Left renal cortex interstitium (tissue), 4 donors: ENCODE results near the gene KAZN. TPM values are rescaled to one million over a fixed set of nuclear protein-coding genes. Genes with fewer than 3 reads are reported as not detected.

Experiments used
- DNase-seq, 4 donors: peaks; one replicate each; pipeline ENCODE4 v3.0.0-alpha.2; 2013; ENCODE audit warnings: low read depth in 4 of 4, low spot score in 2 of 4, missing footprints in 1 of 4
- polyA plus RNA-seq, 4 donors: library from polyadenylated mRNA; unstranded; fragments of 120-200 nt; gene quantifications; one replicate each; pipeline ENCODE4 v1.2.1, GENCODE V29; 2013; ENCODE audit not compliant: insufficient read length in 4 of 4

The KAZN gene
- polyA plus RNA-seq, 4 donors: 33.0 to 47.4 (median 37.7) TPM

DNA sequence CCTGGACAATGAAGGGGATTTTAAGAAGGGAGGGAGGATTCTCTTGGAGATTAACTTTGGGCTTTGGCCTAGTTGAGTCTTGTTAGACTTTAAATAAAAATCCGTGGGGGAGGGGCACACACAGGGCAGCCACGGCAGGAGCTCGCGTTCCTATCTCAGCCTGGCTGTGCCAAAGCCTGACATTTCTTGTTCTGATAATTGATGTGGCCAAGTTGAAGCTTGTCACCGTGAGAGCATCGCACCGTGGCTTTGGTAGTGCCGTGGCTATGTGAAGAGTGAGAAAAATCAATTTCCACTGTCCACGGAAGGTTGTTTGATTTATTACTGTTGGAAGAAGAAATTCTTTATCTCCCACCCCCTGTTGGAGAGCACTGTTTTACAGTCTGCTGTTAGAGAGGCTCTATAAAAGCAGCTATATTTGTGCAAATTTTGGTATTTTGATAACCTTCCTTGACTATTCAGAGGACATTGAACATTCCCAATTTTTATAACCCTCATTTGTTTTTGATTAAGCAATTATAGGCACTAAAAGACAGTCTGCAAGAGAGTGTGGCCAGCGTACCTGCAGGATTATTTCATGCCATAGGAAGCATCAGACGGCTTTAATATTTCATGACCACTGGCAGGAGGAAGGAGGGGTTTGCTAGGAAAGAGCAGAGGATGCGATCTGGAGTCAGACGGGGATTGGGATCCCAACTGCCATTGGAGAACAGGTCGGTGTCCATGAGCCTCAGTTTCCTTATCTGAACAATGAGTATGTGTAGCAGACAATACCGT is 160.7 kb downstream of the KAZN start:
- DNase-seq: no peak

DNA sequence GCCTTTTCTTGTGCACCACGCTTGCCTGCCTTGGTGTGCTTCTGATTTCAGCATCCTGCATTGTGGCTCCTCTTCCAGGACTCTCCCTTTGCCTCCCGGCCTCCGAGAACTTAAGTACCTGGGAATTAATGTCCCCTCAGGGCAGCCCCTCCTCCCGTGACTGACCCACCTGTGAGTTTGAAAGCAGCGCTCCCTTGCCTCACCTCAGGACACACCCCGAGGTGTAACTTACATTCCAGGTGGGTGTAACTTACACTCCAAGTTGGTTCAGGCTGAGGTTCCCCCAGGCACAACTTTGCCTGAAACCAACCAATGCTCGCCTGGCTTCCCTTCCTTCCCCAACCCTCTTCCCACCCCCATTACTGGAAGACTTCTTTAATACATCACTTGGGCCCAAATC is 161.4 kb downstream of the KAZN start:
- no peak for DNase-seq

DNA sequence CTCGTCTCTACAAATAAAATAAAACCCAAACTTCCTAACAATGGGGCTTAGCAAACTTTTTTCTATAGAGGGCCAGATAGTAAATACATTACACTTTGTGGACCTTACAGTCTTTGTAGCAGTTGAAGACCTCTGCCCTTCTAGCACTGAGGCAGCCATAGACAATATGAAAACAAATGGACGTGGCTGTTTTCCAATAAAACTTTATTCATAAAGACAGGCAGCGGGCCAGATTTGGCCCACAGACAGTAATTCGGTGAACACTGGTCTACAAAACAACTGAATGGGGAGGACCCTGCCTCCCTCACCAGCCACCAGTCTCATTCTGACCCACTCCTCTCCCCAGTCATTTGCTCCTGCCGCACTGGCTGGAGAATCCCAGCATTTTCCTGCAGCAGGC is 162.3 kb downstream of the KAZN start:
- no peak for DNase-seq

DNA sequence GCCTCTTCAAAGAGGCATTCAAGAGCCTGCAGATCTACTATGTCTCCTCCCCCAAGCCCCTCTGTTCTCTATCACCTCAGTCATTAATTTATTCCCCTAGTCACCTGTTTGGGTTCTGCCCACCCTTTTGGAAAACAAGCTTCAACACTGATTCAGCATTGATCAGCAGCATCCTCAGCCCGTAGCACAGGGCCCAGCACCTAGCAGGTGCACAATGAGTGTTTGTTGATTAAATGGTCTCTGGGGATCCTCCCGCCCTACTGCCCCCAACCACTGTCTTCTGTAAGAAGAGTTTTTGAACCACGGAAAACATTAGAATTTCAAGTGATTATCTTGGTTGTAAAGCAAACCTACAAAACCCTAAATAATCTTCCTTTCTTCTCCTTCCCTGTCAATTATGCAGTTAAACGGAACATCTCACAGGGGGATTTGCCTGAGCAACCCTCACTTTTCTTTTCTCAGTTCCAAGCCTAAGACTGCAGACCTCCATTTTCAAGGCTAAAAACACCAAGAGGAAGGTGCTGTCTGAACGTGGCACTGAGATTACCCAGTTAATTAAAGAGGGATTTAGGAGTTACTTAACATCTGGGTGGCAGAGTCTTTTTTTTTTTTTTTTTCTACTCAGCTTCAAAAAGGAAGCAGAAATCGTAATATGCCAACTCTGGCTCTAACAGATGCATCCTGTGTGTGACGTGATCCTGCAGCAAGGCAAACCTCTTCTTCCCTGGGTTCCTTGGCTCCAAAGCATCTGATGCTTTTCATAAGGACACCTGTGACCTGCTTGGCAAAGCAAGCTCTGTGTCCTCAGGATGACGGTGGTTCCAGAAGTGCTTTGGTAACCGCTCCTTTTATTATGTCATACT is 163.0 kb downstream of the KAZN start:
- no peak for DNase-seq

DNA sequence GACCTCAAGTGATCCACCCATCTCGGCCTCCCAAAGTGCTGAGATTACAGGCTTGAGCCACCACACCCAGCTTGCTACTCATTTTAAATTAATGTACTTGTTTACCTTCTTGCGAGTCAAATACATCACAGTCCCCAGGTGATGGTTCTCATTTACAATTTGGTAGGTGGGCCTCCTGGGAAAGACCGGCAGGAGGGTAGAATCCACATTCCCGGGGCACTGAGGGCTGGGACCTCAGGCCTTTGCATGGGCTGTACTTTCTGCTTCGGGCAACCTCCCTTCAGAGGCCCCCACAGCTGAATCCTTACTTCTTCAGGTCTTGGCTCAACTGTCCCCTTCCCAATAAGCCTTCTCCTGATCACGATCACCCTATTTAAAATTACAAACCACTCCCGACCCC is 165.5 kb downstream of the KAZN start:
- no peak for DNase-seq

DNA sequence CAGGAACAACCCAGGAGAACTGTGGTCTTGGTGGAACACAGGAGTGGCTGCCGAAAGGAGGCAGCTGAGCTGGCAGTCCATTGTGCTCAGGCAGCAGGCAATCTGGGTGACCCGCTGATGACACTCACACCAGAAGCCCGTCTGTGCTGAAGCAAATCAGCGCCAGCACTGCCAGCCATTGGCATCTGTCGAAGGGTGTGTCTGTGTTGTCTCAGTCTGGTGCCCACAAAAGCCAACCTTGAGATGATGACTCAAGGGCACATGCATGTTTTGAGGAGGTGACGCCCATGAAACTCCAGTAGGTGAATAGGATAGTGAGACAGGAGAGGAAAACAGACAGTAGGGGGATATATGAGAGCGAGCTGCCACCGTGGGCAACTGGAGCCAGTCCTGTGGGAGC is 167.3 kb downstream of the KAZN start:
- DNase-seq: no peak

DNA sequence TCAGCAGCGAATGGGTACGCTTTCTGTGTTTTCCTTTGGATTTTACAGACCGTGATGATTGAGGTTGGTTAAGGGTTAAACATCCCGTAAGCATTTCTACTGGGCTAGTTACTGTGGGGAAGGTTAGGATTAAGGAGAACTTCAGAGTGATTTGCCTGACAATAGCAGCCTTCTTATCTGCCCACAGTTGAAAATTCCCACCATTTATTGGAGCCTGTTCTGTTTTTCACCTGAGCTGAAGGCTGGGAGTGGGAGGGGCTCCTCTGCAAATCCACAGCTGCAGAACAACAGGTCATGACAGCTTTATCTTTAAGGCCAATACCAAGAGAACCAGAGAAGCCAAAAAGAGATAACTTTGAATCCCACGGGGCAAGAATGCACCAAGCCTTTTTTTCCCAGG is 168.6 kb downstream of the KAZN start:
- DNase-seq: no peak

DNA sequence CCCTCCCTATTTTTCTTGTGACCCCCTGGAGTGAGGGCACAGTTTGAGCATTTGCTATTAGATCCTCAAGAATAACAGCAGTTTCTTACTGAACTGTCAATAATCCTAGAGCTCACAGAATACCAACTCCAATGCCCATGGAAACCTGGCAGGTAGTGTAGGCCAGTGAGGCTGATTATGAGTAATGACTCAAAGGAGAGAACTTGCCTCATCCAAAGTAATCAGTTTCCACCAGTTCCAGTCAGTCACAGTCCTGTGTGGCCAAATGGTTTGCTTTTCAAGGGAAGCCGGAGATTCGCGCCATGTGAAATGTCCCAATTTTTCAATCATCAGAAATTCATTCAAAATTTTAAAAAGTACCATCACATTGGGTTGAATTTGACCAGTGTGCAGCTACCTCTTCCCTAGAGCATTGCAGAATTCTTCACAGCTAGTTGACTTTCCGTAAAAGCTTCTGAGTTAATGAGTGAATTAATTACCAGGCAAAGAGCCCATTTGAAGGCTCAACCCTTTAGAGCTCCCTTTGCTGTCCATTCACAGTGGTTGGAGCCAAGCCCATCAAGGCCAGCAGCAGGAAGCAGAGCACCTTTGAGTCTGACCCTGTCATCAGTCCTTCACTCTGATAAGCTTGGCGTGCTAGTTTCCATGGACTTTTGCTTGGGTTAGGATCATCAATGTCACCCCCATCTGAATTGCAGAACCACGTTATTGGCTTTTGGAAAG is 170.3 kb downstream of the KAZN start:
- DNase-seq: no peak

DNA sequence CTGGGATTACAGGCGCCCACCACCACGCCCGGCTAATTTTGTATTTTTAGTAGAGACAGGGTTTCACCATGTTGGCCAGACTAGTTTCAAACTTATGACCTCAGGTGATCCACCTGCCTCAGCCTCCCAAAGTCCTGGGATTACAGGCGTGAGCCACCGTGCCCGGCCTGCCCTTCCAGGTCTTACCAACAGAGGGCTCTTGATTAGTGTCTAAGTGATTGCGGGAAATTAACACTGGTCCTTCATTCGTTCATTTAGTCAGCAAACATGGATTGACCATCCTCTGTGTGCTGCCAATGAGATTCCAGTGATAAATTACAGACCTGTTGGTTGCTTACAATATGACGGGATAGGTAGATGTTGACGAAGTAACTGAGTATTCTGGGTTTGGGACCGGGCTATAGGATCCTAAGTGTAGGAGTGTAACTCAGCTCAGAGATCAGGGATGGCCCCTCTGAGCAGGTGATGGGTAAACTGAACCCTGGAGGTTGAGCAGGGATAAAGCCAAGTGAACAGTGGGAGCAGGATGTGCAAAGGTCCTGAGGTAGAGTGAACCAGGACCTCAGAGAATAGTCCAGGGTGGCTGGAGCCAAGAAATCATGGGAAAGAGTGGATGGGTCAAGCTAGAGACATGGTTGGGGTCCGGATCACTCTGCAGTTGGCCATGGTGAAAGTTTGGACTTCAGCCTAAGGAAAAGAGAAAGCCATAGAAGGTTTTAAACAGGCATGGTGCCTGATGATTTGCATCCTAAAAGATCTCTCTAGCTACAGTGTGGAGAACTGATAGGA is 171.2 kb downstream of the KAZN start:
- DNase-seq: no peak

DNA sequence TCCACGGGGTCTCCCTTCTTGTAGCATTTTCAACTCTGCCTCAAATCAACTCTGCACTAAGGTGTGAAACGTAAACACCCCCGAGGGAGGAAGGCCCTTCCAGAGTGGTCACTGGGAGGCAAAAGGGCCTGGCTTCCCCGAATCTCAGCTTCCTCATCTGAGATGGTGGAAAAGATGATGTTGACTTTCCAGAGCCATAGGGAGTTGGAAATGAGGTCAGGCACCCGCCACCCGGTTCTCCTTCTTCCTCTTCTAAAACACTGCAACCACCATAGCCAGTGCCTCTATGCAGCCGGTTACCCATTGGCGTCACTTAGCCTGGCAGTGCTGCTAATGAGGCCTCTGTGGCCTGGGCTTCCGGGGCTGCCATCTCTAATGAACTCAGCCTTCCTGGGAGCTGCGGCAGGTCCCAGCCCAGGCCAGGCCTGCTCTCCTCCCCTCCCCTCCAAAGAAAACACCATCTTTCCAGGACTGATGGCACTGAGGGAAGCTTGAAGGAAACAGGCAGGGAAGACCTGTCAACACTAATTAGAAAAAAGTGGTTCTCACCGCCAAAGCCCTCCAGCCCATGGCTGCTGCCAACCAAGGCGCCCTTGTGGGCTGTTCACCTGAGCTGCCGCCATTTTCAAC is 175.0 kb downstream of the KAZN start:
- no peak for DNase-seq

DNA sequence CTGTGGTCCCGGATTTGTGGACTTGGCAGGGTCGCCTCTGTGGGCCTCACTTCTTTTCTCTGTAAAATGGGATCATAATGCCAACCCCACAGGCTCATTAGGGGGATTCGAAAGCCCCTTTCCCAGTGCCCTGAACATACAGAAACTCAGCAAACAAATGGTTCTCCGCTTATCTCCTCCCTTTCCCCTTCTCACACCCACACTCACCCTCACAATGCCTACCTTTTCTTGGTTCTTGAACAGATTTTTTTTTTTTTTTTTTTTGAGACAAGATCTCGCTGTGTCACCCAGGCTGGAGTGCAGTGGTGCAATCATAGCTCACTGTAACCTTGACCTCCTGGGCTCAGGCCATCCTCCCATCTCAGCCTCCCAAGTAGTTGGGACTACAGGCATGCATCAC is 175.7 kb downstream of the KAZN start:
- no peak for DNase-seq

DNA sequence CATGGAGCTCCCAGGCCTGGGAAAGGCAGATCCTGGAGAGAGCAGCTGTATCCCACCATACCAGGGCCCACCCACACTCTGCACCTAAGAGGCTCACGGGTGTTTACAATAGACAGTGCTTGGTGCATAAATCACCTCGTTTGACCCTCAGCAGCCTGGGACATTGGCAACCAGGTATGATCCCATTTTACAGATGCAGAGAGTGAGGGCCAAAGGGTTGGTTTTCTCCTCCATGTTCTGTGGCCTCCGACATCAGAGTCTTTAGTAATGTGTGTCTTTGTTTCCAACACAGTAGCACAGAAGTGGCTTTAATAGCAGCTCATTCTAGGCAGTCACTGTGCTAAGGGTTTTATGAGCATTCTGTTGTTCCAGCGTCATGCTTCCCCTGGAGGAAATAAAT is 176.5 kb downstream of the KAZN start:
- no peak for DNase-seq

DNA sequence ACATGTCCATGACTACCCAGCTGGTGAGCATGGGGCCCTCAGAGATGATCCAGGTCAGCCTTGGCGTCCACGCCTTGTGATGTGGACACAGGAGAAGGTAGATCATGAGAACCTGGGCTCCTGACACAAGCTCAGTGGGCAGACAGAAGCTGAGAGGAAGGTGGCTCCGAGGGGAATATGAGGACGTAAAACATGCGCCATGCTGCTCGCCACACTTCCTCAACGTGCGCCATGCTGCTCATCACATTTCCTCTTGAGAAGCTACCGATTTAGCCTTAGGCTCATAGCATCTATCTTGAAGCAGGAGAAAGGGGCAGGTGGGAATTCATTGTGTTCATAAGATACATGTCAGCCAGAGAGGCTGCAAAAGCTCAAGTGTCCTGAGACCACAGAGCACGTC is 176.9 kb downstream of the KAZN start:
- no peak for DNase-seq

DNA sequence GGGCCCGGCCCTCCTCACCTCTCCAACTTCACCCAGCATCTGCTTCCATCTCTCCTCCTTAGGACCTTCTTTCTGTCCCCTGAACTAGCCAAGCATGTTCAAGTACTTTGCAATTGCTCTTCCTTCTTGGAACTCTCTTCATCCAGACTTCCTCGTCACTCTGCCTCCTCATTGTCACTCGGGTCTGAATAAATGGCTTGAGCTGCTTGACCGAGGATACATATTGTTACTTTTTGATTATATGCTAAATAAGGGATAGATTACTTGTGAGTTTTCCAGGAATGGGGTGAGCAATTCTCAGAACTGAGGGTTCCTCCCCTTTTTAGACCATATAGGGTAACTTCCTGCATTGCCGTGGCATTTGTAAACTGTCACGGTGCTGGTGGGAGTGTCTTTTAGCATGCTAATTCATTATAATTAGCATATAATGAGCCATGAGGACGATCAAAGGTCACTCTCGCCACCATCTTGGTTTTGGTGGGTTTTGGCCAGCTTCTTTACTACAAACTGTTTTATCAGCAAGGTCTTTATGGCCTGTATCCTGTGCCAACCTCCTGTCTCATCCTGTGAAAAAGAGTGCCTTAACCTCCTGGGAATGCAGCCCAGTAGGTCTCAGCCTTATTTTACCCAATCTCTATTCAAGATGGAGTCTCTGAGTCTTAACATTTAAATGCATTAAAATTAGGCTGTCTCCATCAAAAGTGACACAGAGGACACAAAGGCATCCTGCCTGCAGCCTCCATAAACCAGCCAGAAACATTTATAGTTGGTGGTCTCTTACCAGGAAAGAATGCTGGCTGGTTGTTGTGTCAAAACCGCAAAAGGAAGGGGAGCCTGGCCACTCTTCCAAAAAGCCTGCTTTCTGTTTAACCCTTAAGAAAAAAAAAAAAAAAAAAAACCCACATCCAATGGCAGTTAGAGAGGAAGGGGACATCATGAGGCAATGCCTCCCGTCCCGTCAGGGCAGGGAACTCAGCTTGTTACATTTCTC is 179.3 kb downstream of the KAZN start:
- no peak for DNase-seq

DNA sequence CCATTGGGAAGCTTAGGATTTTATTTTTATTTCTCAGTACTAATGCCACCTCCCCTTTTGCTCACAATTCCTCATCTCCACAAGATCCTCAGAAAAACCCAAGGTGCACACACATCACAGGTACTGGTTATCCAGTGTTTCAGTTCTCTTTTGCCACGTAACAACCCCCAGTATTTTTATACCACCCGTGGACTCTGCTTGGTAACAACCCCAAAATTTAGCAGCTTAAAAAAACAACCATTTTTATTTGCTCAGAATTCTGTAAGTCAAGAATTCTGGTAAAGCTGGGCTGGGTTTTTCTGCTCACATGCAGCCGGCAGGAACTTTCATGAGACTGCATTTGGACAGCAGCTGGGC is 180.0 kb downstream of the KAZN start:
- DNase-seq: no peak

DNA sequence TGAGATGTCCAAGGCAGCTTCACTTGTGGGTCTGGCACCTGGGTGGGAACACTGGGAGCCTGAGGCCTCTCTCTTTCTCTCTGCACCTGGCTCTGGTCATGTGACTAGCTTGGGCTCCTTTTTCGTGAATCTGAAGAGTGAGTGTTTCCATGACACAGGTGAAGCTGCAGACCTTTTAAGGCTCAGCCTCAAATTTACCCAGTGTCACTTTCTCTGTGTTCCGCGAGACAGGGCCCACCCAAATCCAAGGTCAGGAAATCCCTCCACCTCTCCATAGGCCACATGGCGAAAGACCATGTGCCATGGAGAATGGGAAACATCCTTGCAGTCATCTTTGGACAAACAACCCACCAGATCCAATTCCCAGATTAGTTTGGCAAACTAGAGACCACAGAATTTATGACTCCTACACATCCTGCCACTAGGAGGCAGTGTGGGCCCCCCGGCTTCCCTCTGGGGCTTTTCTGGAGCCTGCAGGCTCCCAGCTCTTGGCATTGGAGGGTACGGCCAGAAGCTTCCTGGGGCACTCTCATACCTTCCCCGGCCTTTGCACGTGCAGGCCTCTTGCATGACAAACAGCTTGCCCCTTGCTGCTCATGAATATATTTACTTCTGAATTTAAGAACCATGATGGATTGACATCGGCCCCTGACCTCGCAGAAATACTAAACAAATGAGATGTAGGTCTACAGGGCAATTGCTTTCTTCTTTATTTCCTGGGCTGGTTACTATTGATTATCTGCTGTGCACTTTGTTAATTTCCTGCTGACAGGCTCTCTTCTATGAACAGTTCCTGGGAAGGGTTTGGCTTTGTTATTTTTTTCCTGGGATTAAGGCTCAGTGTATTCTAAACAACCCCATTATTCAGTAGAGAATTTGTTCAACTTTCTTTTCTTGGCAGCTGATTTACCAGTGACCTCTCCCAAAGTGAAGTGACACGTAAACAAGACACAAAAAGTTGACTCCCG is 180.7 kb downstream of the KAZN start:
- DNase-seq: no peak

DNA sequence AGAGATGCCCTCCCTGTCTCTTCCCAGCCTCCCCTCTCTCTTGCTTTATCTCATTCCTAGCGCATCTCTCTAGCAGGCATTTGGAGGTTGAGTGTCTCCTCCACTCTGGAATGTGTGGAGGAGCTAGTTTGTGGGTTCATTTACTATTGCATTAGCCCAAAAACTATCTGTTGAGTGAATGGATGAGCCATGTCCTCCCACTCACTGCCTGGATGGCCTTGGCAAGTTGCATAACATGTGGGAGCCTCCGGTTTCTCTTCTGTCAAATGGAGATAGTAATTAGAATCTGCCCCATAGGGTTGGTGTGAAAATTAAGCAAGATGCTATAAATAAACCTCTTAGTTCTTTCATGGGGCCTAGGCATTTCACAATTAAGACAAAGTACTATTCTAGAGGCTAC is 181.8 kb downstream of the KAZN start:
- DNase-seq: no peak

DNA sequence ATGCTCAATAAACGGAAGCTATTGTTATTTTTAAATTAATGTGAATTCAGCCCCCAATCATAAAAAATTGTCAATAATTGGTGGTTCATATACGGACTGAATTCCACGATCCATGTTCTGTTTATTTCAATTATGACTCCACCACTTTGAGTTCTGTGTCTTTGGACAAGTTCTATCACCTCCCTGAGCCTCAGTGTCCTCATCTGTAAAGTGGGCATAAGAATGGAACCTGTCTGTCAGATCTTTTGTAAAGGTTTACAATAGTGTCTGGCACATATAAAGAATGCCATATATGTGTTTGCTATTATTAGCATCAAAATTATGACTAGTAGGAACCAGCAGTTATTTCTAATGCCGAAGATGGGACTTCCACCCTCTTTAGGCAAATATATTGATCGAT is 183.3 kb downstream of the KAZN start:
- no peak for DNase-seq
